PC-9 (cell line): ENCODE data around the gene EPN1.

Source experiments
- EZH2 ChIP-seq: fragments of 200-600 bp; sonication (generic); IDR thresholded peaks from 2 replicates; pipeline ENCODE4 v1.8.0; 2017; ENCODE audit warnings: antibody characterized with exemption, low read depth
- TF ChIP-seq, protein P1 (sequence below): fragments of 200-600 bp; sonication (generic); conservative IDR thresholded peaks from 2 replicates; pipeline ENCODE4 v1.6.1; 2017; ENCODE audit warnings: mixed run types, antibody characterized with exemption, mild to moderate bottlenecking, moderate library complexity

GRCh38 chr19:55676383-55676782 lies 1.4 kb downstream of the EPN1 start:
- TF ChIP-seq, protein P1, sequence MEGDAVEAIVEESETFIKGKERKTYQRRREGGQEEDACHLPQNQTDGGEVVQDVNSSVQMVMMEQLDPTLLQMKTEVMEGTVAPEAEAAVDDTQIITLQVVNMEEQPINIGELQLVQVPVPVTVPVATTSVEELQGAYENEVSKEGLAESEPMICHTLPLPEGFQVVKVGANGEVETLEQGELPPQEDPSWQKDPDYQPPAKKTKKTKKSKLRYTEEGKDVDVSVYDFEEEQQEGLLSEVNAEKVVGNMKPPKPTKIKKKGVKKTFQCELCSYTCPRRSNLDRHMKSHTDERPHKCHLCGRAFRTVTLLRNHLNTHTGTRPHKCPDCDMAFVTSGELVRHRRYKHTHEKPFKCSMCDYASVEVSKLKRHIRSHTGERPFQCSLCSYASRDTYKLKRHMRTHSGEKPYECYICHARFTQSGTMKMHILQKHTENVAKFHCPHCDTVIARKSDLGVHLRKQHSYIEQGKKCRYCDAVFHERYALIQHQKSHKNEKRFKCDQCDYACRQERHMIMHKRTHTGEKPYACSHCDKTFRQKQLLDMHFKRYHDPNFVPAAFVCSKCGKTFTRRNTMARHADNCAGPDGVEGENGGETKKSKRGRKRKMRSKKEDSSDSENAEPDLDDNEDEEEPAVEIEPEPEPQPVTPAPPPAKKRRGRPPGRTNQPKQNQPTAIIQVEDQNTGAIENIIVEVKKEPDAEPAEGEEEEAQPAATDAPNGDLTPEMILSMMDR: no peak
- no peak for TF ChIP-seq EZH2
